Endothelial cell of umbilical vein (primary cell): ENCODE results near the gene AADACL4. TPM values are rescaled to one million over a fixed set of nuclear protein-coding genes. Genes with fewer than 3 reads are reported as not detected.

Source experiments
- BruUV-seq: library from RNA; stranded (reverse); fragments of 400-500 nt; replicated peaks from 2 replicates; lab custom pipeline; 2021; lab: Mats Ljungman, UMichigan
- CTCF ChIA-PET: fragments of 300-600, 350-600 bp; sonication (Branson Sonifier 250); formaldehyde crosslinking; loops from one replicate; lab custom pipeline; 2021; ENCODE audit warnings: antibody characterized with exemption, inconsistent platforms; lab: Charles Lee
- POLR2A ChIA-PET: fragments of 300-600, 350-600 bp; sonication (Branson Sonifier 250); formaldehyde crosslinking; loops from one replicate; lab custom pipeline; 2021; ENCODE audit warnings: antibody characterized with exemption, inconsistent platforms; lab: Charles Lee
- DNase-seq: peaks from one replicate; pipeline ENCODE4 v3.0.0-alpha.2; 2011; ENCODE audit warnings: low read depth, low spot score
- FAIRE-seq: peaks from 2 replicates; lab custom pipeline; 2011; peaks lifted over from hg19 to GRCh38; lab: Jason Lieb, UNC
- H2AFZ ChIP-seq: 2 replicates; pipeline ENCODE4 v1.6.0; 2012; ENCODE audit warnings: low read depth, low read length, control low read depth, inconsistent platforms
- H3K27ac ChIP-seq: 2 replicates; pipeline ENCODE4 v1.5.1; 2011; ENCODE audit warnings: low read depth, mild to moderate bottlenecking, control low read depth, low read length, moderate library complexity; ENCODE audit not compliant: insufficient read depth
- H3K27me3 ChIP-seq, 2 experiments: 2 replicates each; pipeline versions ENCODE4 v1.6.0 to v1.6.1; 2011; ENCODE audit warnings: low read length in 2 of 2, mixed read lengths in 1 of 2; ENCODE audit not compliant: control insufficient read depth in 2 of 2, insufficient read depth in 2 of 2
- H3K36me3 ChIP-seq, 2 experiments: 2 replicates in 1 of 2; 3 replicates in 1 of 2; pipeline ENCODE4 v1.5.1; 2011; ENCODE audit warnings: low read length in 2 of 2, mild to moderate bottlenecking in 1 of 2, moderate library complexity in 1 of 2; ENCODE audit not compliant: control insufficient read depth in 2 of 2, insufficient read depth in 2 of 2; ENCODE audit errors: extremely low read depth in 1 of 2
- H3K4me1 ChIP-seq: 3 replicates; pipeline ENCODE4 v1.5.1; 2011; ENCODE audit warnings: mild to moderate bottlenecking, low read length; ENCODE audit not compliant: control insufficient read depth, insufficient read depth; ENCODE audit errors: extremely low read depth
- H3K4me2 ChIP-seq: 2 replicates; pipeline ENCODE4 v1.6.1; 2011; ENCODE audit warnings: low read length, control low read depth, mixed read lengths; ENCODE audit not compliant: insufficient read depth
- H3K4me3 ChIP-seq, 3 experiments: fragments of 200-600 bp in 1 of 3; sonication (generic), shearing (Covaris generic) in 1 of 3; replicated peaks in 1 of 3; 2 replicates each; pipeline ENCODE4 v1.5.1; 2011 to 2016; ENCODE audit warnings: control low read depth in 3 of 3, low read length in 3 of 3, mild to moderate bottlenecking in 2 of 3, inconsistent platforms in 1 of 3, low read depth in 1 of 3, moderate library complexity in 1 of 3; ENCODE audit not compliant: insufficient read depth in 1 of 3
- H3K79me2 ChIP-seq: 2 replicates; pipeline ENCODE4 v1.6.0; 2012; ENCODE audit warnings: low read length, inconsistent platforms; ENCODE audit not compliant: control insufficient read depth, insufficient read depth
- H3K9ac ChIP-seq: replicated peaks from 2 replicates; pipeline ENCODE3; 2011; ENCODE audit warnings: low read length, control low read depth; ENCODE audit not compliant: insufficient read depth; ENCODE audit errors: extremely low read depth
- H3K9me1 ChIP-seq: replicated peaks from 3 replicates; pipeline ENCODE4 v1.6.0; 2011; ENCODE audit warnings: mild to moderate bottlenecking, low read length; ENCODE audit not compliant: control insufficient read depth, insufficient read depth; ENCODE audit errors: extremely low read depth
- H3K9me3 ChIP-seq: replicated peaks from 2 replicates; pipeline ENCODE4 v1.5.1; 2012; ENCODE audit warnings: low read length, inconsistent platforms; ENCODE audit not compliant: control insufficient read depth, insufficient read depth
- H4K20me1 ChIP-seq: replicated peaks from 2 replicates; pipeline ENCODE3; 2011; ENCODE audit warnings: mild to moderate bottlenecking, low read length; ENCODE audit not compliant: control insufficient read depth, insufficient read depth; ENCODE audit errors: extremely low read depth
- CTCF ChIP-seq, 2 donors: IDR thresholded peaks; 1 replicate in 1 of 2; 2 replicates in 1 of 2; pipeline ENCODE4 v1.5.1; 2011; ENCODE audit warnings: low read length in 2 of 2, mild to moderate bottlenecking in 2 of 2, moderate library complexity in 2 of 2, control low read depth in 1 of 2, inconsistent platforms in 1 of 2, low read depth in 1 of 2; ENCODE audit not compliant: insufficient read depth in 1 of 2; ENCODE audit errors: extremely low read depth in 1 of 2
- FOS ChIP-seq: IDR thresholded peaks from 2 replicates; pipeline ENCODE4 v1.6.1; 2011; ENCODE audit warnings: mild to moderate bottlenecking, low read length, moderate library complexity, borderline replicate concordance; ENCODE audit not compliant: insufficient read depth
- JUN ChIP-seq: IDR thresholded peaks from 2 replicates; pipeline ENCODE4 v1.6.1; 2011; ENCODE audit warnings: borderline replicate concordance, low read depth; ENCODE audit not compliant: insufficient read length, insufficient read depth
- dilution Hi-C: fragments of 300-500 bp; cut with MboI; formaldehyde crosslinking; loops from one replicate; pipeline ENCODE4 v1.15.0; 2019; ENCODE audit warnings: low sequenced_read_pairs; ENCODE audit not compliant: extremely low pct_ligation_motif_present
- intact Hi-C: fragments of 100-400 bp; cut with micrococcal nuclease; formaldehyde crosslinking; loops from one replicate; pipeline ENCODE4 v1.10.0; 2022
- polyA plus RNA-seq, 4 experiments: library from polyadenylated mRNA; depleted of rRNA in 3 of 4; stranded (reverse) in 3 of 4; unstranded in 1 of 4; fragments of >200 nt; gene quantifications; 2 replicates each; pipeline versions ENCODE4 v1.2.1 to v1.2.3, GENCODE V29; 2011 to 2012; ENCODE audit warnings: missing spikeins in 1 of 4
- total RNA-seq: library from RNA; stranded (reverse); gene quantifications from 2 replicates; pipeline ENCODE4 v1.2.3, GENCODE V29; 2021

AADACL4 gene
- total and polyA plus RNA-seq, 2 donors (not counting 3 experiments of a cell fraction or from before 2014, with no cell fraction given) = not detected

GRCh38 chr1:12603224-12603623 is 40.7 kb upstream of the AADACL4 start:
- H3K27me3 ChIP-seq = no peaks in the 10 kb centered on the region
- BruUV-seq = no TSS peak
- no peaks in the 10 kb centered on the region for H4K20me1 ChIP-seq
- TF ChIP-seq FOS (peak; percentile 59), CTCF (IDR thresholded peaks at IDR 0.05; ENCODE audit: extremely low read depth in 1 of 2, insufficient read depth in 1 of 2, low read depth in 1 of 2, low read length in 2 of 2) (no peak), JUN (no peak)
- POLR2A ChIA-PET = interaction anchor here (1.7 kb wide), 1 partner anchor 13 kb away, joined by 21 read pairs; no protein-coding TSS in a partner anchor
- peak overlapping the region; percentile 95 for H3K27ac ChIP-seq
- dilution Hi-C loops = no loop called here
- H3K9me1 ChIP-seq = no peaks in the 10 kb centered on the region
- H3K9me3 ChIP-seq = no peaks in the 10 kb centered on the region
- H3K4me2 ChIP-seq = no peak overlapping the region
- peaks cover 48% of the 10 kb centered on the region for H3K4me1 ChIP-seq
- H2AFZ ChIP-seq = no peak overlapping the region
- intact Hi-C loops = no loop called here
- no peaks in the 10 kb centered on the region for H3K79me2 ChIP-seq
- FAIRE-seq (peak; percentile 81), DNase-seq (peak; percentile 31)
- H3K4me3 ChIP-seq = no peak overlapping the region
- no peaks in the 10 kb centered on the region for H3K36me3 ChIP-seq
- peak overlapping the region; percentile 62 for H3K9ac ChIP-seq
- CTCF ChIA-PET = interaction anchor here (4.6 kb wide), 1 partner anchor 15 kb away, joined by 112 read pairs; the partner anchor contains the start of gene DHRS3
